GM19240 (cell line): Measurements from ENCODE around the gene ABI3BP.

Source experiments
- DNase-seq: peaks from one replicate; pipeline ENCODE4 v3.0.0; 2011; ENCODE audit warnings: low spot score; ENCODE audit not compliant: insufficient read length

ABI3BP gene

DNA sequence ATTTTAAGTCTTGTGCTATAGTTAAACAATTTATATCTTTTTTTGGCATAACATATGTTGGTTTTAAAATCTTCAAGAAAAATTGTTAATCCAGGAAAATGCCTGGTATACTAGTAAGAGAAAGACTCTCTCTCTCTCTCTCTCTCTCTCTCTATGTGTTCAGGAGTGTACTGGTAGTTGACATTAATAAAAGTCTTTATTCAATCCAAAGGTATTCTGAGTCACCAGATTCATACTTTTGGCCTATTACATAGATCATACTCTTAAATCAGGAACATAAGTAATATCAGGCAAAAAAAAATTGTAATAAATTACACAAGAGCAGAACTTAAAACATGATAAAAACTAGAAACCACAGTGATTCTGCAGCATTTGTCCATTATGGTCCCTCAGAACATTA, 213.7 kb downstream of the ABI3BP start:
- no peak for DNase-seq

DNA sequence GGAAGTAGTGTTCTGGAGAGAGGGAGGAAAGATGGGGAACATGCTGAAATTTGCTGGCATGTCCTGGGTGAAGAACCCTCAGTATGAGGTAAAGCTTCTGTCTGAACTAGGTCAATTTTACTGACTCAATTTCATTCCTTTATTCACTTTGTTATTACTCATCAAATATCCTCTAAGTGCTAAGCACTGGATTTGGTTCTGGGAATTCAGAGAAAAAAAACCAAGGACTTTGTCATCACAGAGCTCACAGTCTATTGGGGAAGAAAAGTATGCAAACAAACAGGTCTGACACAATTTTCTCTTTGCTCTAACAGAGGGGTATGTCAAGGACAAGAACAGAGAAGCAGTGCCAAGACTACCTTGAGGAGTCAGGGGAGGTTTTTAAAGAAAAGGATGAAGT, 215.9 kb downstream of the ABI3BP start:
- no peak for DNase-seq

DNA sequence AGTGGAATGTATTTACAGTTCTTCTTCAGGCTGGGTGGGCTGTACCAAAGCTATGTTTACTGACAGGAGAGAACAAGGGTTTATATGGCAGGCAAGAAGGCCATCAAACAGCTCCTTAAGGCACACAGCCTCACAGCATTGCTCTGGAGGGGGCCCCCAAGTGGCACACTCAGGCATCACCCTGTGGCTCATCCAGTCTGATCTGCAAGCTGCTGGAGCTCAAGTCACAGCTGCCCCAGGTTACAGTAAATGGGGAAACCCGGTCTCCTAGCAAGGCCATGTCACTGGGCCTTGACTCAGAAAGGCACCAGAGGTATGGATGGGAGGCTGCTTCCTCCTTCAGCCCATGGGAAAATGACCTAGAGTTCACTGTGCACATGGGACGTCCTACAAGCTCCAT, 216.5 kb downstream of the ABI3BP start:
- no peak for DNase-seq

DNA sequence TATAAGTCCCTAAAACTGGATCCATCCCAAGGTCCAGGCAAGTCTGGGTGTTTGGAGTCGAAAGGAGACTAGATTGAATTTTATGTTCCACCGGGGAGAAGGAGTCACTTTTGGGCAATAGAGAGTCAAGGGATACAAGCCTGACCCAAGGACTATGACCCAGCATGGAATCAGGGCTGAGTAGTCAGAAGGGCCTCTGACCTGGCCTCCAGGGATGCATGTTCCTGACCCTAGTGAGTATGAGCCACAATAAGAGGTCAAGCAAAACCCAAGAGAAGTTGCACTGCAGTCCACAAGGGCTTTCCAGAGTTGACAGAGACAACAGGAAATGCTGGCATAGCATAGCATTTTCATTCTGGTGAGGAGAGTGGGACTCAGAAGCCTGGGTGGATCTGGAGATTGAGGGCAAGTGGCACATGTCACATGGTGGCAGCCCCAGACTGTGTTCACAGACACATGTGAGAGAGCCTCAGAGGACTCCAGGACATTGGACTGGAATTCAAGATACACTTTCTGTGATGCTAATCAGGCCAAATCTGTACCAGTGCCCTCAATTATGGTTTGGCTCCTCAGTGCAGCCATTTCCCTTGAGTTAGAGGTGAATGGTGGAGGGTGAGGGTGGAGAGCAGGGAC, 217.0 kb downstream of the ABI3BP start:
- no peak for DNase-seq

DNA sequence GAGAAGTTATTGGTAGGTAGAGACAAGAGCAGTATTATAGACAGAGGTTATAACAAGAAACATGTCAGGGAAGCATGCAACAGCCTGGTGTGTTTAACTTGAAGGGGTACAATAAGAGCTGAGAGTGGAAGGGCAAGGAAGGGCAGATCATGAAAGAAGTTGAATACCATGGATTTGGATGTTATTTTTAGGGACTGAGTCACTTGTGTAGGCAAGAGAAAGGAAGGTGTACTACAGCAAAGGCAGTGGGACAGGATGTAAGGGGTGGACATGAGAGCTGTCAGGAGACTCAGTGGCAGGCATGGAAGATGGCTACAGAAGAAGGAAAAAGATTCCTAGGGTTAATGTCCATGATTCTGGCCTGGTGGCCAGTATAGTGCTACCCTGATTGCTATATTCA, 217.6 kb downstream of the ABI3BP start:
- DNase-seq = no peak

DNA sequence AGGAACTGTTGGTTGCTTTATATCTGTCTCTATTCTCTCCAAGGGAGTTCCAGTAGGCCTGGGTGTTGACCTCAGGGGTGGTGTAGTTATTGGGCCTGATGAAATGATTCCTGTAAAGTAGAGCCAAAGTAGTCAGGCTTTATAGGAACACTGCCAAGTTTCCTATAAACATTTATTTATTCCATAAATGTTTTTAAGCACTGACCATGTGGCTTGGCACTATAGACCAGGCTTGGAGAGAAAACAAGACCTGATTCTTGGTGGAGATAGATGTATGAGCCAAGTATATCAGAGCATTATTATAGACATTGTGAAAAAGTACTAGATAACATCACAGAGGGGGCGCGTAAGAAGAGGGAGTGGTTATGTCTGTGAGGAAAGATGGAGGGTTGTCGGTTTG, 218.0 kb downstream of the ABI3BP start:
- no peak for DNase-seq

DNA sequence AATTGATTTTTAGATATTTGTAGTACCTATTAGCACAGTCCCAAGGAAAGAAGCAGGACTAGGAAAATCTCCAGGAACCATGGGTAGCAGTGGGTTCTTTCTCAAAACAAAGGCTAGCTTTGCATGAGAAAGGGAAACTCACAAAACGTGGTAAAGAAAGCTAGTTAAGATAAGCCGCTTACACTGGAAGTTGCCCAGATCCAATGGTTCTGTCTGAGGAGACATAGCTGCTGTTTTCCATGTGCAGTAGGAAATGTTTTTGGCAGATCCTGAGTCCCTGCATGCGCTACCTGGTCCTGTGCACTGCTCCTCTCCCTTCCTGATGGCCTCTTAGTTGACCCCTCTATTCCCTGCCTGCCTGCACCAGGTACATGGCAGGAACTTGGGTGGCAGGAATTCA, 223.5 kb downstream of the ABI3BP start:
- no peak for DNase-seq

DNA sequence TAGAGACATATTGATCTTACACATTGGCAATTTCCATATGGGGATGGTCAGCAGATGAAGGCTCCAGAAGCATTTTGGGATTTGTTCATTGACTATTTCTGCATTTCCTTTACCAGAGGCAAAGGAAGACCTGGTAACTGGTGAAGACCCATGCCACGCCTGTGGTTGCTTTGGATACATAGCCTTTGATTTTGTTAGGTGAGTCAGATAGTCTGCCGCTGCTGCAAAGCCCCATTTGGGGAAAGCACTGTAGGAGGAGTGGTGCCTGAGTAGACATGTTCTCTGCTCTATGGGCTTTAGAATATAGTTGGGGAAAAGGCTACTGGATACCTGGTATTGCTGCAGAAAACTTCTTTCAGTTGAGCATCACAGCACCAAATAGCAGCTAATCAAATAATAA, 227.2 kb downstream of the ABI3BP start:
- DNase-seq = no peak

DNA sequence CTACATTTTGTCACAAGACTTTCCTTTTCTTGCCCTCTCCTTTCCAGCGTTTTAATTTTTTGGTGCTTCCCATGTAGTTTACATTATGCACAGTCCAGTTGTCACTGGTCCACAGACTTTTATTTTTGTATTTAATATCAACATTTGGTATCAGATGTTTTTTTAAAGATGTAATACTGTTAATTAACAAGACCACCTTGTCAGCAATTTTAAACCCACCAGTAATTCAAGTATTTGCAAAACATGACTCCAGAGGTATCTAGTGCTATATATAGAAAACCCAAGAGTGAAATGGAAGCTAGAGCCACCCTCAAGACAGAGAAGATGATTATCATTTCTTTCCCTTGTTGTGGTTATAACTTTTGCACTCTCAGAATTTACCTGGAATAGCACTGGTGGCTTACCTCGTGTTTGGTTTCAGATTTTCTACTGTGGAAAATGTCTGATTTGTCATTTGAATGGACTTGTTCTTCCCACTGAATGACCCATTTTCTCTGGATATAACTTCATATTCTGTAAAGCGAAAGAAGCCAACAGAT, 227.7 kb downstream of the ABI3BP start:
- DNase-seq = no peak

DNA sequence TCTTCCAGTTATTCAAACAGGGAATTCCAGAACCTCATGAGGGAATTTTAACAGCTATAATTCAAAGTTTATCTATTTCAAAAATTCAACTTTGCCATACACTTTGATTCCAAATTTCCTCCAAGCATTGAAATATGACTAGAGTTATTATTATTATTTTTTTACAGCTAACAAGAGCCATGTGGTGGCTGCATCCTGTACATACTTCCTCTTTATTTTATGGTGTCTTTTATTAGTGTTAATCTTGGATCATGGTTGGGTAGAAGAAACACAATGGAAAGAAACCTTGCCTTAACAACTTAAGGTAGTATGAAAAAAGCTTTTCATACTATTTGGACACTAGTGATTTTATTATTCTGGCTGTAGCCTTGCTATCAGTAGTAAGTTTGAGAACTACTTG, 231.3 kb downstream of the ABI3BP start:
- DNase-seq = no peak

DNA sequence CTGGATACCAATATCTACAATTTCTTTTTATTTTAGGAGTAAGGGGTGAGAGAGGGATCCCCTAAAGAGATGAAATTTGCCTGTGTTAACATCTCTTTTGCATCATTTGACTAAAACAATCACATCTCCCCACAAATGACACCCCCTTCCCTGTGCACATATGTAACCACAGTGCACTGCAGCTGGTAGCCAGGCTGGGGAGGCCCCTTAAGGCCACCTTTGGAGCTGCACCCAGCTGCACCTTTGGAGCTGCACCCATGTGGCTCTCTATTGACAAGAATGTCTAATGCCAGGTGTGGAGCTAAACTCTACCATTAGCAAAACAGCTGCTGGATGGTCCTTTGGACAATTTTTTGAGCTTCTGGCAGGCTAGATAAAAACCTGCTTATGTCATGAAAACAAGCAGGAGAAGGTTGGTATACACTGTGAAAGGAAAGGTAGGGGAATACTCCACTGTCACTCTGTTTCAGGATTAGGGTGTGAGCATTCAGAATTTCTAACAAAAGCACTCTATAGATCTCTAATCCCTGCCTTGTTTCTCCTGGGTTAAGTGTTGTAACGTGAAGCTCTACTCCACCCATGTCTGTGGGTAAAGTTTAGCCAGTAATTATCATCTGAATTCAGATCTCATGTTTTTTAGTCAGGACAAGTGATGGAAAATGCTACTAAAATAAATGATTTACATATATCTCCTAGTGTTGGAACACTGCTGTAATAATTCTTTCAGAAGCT, 231.8 kb downstream of the ABI3BP start:
- no peak for DNase-seq

DNA sequence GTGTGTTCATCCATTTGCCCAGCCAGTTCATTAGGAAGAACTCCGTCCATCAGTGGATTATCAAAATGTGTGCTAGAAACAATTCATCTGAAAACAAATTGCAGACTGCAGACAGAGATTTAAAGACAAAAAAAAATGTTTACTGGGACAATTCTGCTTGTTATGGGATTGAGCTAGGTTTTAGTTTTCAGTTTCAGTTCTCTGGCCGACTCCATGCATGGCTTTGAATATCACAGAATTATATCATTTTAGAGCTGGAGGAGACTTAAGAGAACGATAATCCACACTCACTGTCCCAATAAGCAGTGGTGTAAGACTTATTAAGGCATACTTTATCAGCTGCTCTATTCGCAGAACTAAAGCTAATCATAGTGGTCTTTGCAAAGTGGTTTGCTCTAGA, 232.8 kb downstream of the ABI3BP start:
- DNase-seq = no peak

DNA sequence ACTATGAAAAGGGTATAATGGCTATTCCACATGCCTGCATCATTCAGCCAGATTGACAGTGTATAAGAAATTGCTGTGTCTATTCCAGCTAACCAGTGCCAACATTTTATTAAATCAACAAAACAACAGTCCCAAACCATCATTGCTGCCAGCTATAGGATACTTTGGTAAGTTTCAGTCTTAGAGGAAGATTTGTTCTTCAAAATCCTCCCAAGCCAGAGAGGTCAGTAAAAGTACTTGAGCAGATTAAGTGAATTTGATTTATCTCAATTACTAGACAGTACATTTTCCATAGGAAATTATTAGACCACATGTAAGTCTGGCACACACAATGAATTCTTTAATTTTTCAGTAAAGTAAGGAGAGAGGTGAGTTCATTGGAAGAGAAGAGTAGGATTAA, 233.3 kb downstream of the ABI3BP start:
- no peak for DNase-seq

DNA sequence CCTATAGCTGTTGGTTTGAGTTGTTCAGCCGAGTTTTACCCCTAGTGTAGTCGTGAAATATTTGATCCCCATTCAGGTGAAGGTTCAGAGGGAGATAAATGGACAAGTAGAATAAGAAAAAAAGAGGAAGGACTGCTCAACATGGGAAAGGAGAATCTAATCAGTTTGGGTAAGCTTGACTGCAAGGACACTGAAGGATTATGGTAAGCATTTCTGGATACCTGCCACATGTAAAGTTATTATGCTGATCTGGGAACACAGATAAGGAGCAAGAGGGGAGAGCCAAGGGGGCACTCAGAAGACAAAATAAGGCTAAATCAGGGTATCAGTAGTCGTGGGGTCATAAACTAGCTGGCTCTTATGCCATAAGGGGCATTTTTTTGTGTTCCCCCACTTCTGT, 234.1 kb downstream of the ABI3BP start:
- no peak for DNase-seq

DNA sequence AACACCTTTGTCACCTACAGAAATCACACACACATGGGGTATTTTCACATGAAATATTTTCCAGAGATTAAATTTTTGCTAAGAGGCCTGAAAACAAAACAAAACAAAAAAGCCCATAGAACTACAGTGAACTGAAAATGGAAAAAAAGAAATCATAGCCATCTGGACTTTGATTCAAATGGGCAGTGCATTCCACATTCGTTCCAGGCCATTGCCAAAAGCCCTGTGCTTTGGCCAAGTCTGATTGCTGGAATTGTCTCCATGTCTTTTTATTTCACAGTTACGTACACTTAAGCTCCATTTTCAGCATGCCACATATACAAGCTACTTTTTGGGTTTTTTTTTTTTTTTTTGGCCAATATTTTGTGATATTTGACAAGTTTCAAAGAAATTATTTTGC, 236.8 kb downstream of the ABI3BP start:
- no peak for DNase-seq

DNA sequence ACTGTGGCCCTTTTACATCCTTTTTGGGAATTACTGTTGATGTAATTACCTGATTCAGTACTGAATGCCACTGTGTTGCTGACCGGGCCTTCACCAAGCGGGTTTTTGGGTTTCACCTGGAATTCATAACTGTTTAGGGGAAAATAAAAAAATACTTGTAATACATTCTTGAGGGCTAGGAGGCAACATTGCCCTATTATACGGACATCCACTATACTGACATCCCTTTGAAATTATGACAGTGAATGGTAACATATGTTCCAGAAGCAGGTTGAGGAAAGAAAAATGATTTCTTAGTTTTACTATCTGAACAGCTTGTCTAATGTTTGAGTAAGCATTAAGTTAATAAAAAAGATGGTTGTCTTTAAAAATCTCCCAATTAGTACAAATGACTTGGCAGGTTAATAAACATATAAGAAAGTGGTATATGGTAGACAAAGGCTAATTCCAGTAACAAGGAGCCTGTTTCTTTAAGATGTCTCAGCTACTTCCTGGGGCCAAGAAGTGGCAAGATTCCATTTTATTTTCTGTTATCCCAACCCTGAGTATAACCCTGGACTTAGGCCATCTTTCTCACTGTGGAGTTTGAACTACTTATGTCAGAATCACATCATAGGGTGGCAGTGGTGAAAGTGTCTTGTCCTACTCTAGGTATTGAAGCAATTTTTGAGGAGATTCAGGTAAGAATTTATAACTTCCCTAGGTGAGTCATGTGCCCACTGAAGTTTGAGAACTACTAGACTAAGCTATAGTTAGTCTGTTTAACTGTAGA, 238.5 kb downstream of the ABI3BP start:
- DNase-seq = no peak

DNA sequence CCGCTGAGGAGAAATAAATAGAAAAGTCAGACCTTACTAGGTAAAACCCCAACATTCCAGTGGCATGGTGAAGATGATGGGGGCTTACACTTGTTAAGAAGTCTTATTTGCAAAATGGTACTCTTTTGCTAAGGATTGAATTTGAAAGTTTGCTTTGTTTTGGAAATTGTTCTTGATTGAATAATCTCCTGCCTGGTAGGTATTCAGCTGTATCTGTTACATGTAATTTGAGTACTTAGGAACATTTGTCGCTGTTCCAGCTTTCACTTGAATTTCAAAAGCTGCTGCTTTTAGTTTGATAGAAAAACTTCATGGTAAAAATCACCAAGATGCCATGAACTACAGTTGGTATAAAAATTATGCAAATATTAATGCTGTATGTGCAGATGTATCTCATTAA, 239.4 kb downstream of the ABI3BP start:
- no peak for DNase-seq

DNA sequence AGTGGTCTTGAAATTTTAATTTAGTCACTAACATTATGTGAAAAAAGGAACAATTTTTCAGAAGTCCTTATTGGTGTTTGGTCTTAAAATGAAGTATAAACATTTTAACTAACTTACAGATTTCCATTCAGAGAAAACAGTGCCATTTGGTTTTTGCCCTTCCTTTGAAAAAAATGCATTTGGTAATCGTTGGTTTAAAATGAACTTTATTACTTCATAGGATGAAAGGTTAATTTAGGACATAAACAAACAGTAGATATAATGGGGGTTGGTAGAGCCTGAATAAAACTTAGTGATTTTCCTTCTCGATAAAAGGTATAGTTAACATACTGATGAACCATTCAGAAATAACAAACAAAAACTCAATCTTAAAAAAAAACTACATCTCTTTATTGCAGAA, 244.3 kb downstream of the ABI3BP start:
- DNase-seq = no peak

DNA sequence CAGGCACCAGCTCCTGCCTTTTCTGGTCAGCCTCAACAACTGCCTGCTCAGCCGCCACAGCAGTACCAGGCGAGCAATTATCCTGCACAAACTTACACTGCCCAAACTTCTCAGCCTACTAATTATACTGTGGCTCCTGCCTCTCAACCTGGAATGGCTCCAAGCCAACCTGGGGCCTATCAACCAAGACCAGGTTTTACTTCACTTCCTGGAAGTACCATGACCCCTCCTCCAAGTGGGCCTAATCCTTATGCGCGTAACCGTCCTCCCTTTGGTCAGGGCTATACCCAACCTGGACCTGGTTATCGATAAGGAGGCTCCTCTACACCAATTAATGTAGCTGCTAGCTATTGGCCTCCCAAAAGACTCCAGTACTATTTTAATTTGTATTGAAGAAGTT, 245.0 kb downstream of the ABI3BP start:
- DNase-seq = no peak

DNA sequence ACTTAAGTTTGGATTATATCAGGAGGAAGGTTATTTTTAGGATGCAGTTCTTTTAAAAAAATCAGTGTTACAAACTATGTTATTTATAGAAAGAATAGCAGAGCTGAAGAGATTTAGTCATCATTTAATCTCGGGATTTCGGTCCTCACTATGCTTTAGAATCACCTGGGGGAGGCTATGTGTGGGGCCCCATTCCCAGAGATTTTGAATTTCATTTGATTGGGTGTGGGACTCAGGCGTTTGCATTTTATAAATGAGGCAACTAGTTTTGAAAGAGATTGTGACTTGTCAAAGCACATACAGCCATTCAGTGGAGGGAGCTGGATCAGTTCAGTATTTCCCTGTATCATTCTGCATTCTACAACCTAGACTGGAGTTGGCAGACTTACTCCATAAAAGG, 247.1 kb downstream of the ABI3BP start:
- DNase-seq = no peak

DNA sequence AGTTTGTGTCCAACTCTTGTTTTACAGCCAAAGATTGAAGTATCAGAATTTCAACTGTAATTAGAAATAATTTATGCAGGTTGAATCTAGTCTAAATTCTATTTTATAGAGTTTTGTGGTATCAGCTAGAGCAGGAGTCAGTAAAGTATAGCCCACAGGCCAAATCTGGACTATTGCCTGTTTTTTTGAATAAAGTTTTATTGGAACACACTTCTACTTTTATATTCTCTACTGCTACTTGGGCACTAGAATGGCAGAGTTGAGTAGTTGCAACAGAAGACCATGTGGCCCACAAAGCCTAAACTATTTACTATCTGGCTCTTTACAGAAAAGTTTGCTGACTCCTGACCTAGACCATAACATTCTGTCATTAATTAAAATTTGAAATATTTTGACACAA, 247.6 kb downstream of the ABI3BP start:
- no peak for DNase-seq

DNA sequence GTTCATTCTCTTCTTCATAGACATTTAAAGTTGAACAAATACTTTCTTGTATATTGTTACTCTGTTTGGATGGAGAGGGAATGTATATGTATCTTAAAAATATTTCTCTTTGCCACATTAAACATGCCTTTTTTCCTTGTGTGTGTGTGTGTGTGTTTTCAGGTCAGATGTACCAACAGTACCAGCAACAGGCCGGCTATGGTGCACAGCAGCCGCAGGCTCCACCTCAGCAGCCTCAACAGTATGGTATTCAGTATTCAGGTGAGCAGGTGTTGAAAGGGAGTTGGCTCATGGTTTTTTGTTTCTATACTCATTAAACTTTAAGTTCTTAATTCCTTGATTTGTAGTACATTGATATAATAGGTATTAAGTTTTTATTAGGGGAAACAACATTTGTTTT, 248.6 kb downstream of the ABI3BP start:
- DNase-seq = no peak
